ENCODE data around the gene ANO5.
"Not testable (repeated sequence)": the region's sequence is repeated elsewhere in the genome, so short reads cannot be mapped to it uniquely, and the experiment has no call there.

ANO5 gene

GRCh38 chr11:22268983-22269624 is 76.2 kb downstream of the ANO5 start:
- H3K36me3 ChIP-seq (ENCODE audit: control insufficient read depth in 1 of 2, insufficient read depth in 2 of 2, low read length in 2 of 2); H3K27me3 ChIP-seq (ENCODE audit: low read depth, low read length); H3K4me1 ChIP-seq (ENCODE audit: control insufficient read depth in 1 of 2, insufficient read depth in 2 of 2, low read length in 2 of 2); H3K9me3 ChIP-seq (ENCODE audit: control insufficient read depth in 1 of 2, low read length in 2 of 2); H3K27ac ChIP-seq (ENCODE audit: low read length); H3K4me3 ChIP-seq (ENCODE audit: low read depth in 1 of 2, low read length in 2 of 2): not testable (repeated sequence)

GRCh38 chr11:22273781-22274180 is 80.9 kb downstream of the ANO5 start:
- Histone ChIP-seq H3K36me3 (ENCODE audit: control insufficient read depth in 1 of 2, insufficient read depth in 2 of 2, low read length in 2 of 2) (peaks cover 0 to 6% of the 10 kb centered on the region in 2 donors), H3K9me3 (ENCODE audit: control insufficient read depth in 1 of 2, low read length in 2 of 2) (no peaks in the 10 kb centered on the region), H3K27ac (ENCODE audit: low read length) (no peak overlapping the region)

GRCh38 chr11:22275600-22275999 is 82.7 kb downstream of the ANO5 start:
- H3K27ac ChIP-seq (ENCODE audit: low read length): no peak overlapping the region
- no peaks in the 10 kb centered on the region for H3K27me3 ChIP-seq (ENCODE audit: low read depth, low read length)

More at GRCh38 chr11:22273781-22274180, 80.9 kb downstream of the ANO5 start:
- no peak overlapping the region for H3K4me3 ChIP-seq (ENCODE audit: low read depth in 1 of 2, low read length in 2 of 2)
- H3K27me3 ChIP-seq (ENCODE audit: low read depth, low read length): no peaks in the 10 kb centered on the region
- no peaks in the 10 kb centered on the region for H3K4me1 ChIP-seq (ENCODE audit: control insufficient read depth in 1 of 2, insufficient read depth in 2 of 2, low read length in 2 of 2)

GRCh38 chr11:22276535-22276934 is 83.7 kb downstream of the ANO5 start:
- no peaks in the 10 kb centered on the region for H3K27me3 ChIP-seq (ENCODE audit: low read depth, low read length)
- H3K4me3 ChIP-seq (ENCODE audit: low read depth in 1 of 2, low read length in 2 of 2): no peak overlapping the region
- peaks cover 0 to 5% of the 10 kb centered on the region in 2 donors for H3K36me3 ChIP-seq (ENCODE audit: control insufficient read depth in 1 of 2, insufficient read depth in 2 of 2, low read length in 2 of 2)
- no peaks in the 10 kb centered on the region for H3K9me3 ChIP-seq (ENCODE audit: control insufficient read depth in 1 of 2, low read length in 2 of 2)
- no peaks in the 10 kb centered on the region for H3K4me1 ChIP-seq (ENCODE audit: control insufficient read depth in 1 of 2, insufficient read depth in 2 of 2, low read length in 2 of 2)
- no peak overlapping the region for H3K27ac ChIP-seq (ENCODE audit: low read length)

More at GRCh38 chr11:22275600-22275999, 82.7 kb downstream of the ANO5 start:
- Histone ChIP-seq H3K4me3 (ENCODE audit: low read depth in 1 of 2, low read length in 2 of 2) (no peak overlapping the region), H3K4me1 (ENCODE audit: control insufficient read depth in 1 of 2, insufficient read depth in 2 of 2, low read length in 2 of 2) (no peaks in the 10 kb centered on the region), H3K36me3 (ENCODE audit: control insufficient read depth in 1 of 2, insufficient read depth in 2 of 2, low read length in 2 of 2) (peaks cover 0 to 10% of the 10 kb centered on the region in 2 donors), H3K9me3 (ENCODE audit: control insufficient read depth in 1 of 2, low read length in 2 of 2) (no peaks in the 10 kb centered on the region)

GRCh38 chr11:22284991-22285390 is 92.1 kb downstream of the ANO5 start:
- H3K4me3 ChIP-seq (ENCODE audit: low read depth in 1 of 2, low read length in 2 of 2); H3K27me3 ChIP-seq (ENCODE audit: low read depth, low read length); H3K27ac ChIP-seq (ENCODE audit: low read length); H3K4me1 ChIP-seq (ENCODE audit: control insufficient read depth in 1 of 2, insufficient read depth in 2 of 2, low read length in 2 of 2); H3K36me3 ChIP-seq (ENCODE audit: control insufficient read depth in 1 of 2, insufficient read depth in 2 of 2, low read length in 2 of 2); H3K9me3 ChIP-seq (ENCODE audit: control insufficient read depth in 1 of 2, low read length in 2 of 2): not testable (repeated sequence)

GRCh38 chr11:22302368-22302767 is 109.5 kb downstream of the ANO5 start:
- H3K27me3 ChIP-seq (ENCODE audit: low read depth, low read length): no peaks in the 10 kb centered on the region
- H3K27ac ChIP-seq (ENCODE audit: low read length): no peak overlapping the region
- no peak overlapping the region for H3K4me3 ChIP-seq (ENCODE audit: low read depth in 1 of 2, low read length in 2 of 2)
- no peaks in the 10 kb centered on the region for H3K4me1 ChIP-seq (ENCODE audit: control insufficient read depth in 1 of 2, insufficient read depth in 2 of 2, low read length in 2 of 2)
- no peaks in the 10 kb centered on the region for H3K9me3 ChIP-seq (ENCODE audit: control insufficient read depth in 1 of 2, low read length in 2 of 2)
- H3K36me3 ChIP-seq (ENCODE audit: control insufficient read depth in 1 of 2, insufficient read depth in 2 of 2, low read length in 2 of 2): no peaks in the 10 kb centered on the region

GRCh38 chr11:22304337-22304961 is 111.6 kb downstream of the ANO5 start:
- Histone ChIP-seq H3K9me3 (ENCODE audit: control insufficient read depth in 1 of 2, low read length in 2 of 2) (no peaks in the 10 kb centered on the region), H3K27ac (ENCODE audit: low read length) (no peak overlapping the region), H3K4me1 (ENCODE audit: control insufficient read depth in 1 of 2, insufficient read depth in 2 of 2, low read length in 2 of 2) (no peaks in the 10 kb centered on the region), H3K36me3 (ENCODE audit: control insufficient read depth in 1 of 2, insufficient read depth in 2 of 2, low read length in 2 of 2) (no peaks in the 10 kb centered on the region), H3K27me3 (ENCODE audit: low read depth, low read length) (no peaks in the 10 kb centered on the region), H3K4me3 (ENCODE audit: low read depth in 1 of 2, low read length in 2 of 2) (no peak overlapping the region)

GRCh38 chr11:22317656-22318055 is 124.8 kb downstream of the ANO5 start:
- H3K4me3 ChIP-seq (ENCODE audit: low read depth in 1 of 2, low read length in 2 of 2): no peak overlapping the region
- H3K36me3 ChIP-seq (ENCODE audit: control insufficient read depth in 1 of 2, insufficient read depth in 2 of 2, low read length in 2 of 2): no peaks in the 10 kb centered on the region
- H3K9me3 ChIP-seq (ENCODE audit: control insufficient read depth in 1 of 2, low read length in 2 of 2): no peaks in the 10 kb centered on the region
- H3K4me1 ChIP-seq (ENCODE audit: control insufficient read depth in 1 of 2, insufficient read depth in 2 of 2, low read length in 2 of 2): no peaks in the 10 kb centered on the region
- no peak overlapping the region for H3K27ac ChIP-seq (ENCODE audit: low read length)
- no peaks in the 10 kb centered on the region for H3K27me3 ChIP-seq (ENCODE audit: low read depth, low read length)

- no peaks in the 10 kb centered on the region for H3K36me3 ChIP-seq (ENCODE audit: control insufficient read depth in 1 of 2, insufficient read depth in 2 of 2, low read length in 2 of 2)
- no peak overlapping the region for H3K4me3 ChIP-seq (ENCODE audit: low read depth in 1 of 2, low read length in 2 of 2)
- H3K27me3 ChIP-seq (ENCODE audit: low read depth, low read length): no peaks in the 10 kb centered on the region
- H3K27ac ChIP-seq (ENCODE audit: low read length): no peak overlapping the region
- H3K4me1 ChIP-seq (ENCODE audit: control insufficient read depth in 1 of 2, insufficient read depth in 2 of 2, low read length in 2 of 2): no peaks in the 10 kb centered on the region
- H3K9me3 ChIP-seq (ENCODE audit: control insufficient read depth in 1 of 2, low read length in 2 of 2): no peaks in the 10 kb centered on the region
Measured at GRCh38 chr11:22331771-22332170, 138.9 kb downstream of the ANO5 start.
